ENCODE measurements around the gene KIAA1958. TPM values are rescaled to one million over a fixed set of nuclear protein-coding genes. Genes with fewer than 3 reads are reported as not detected.
"Not testable (repeated sequence)": the region's sequence is repeated elsewhere in the genome, so short reads cannot be mapped to it uniquely, and the experiment has no call there.

Gene KIAA1958
- total RNA-seq, 4 donors from 2014 or later, result 4.6 to 22.0 (median 9.2) TPM

GRCh38 chr9:112574008-112574407 lies 87.4 kb downstream of the KIAA1958 start:
- Histone ChIP-seq H3K27ac (no peak overlapping the region), H3K36me3 (no peaks in the 10 kb centered on the region), H3K4me1 (no peaks in the 10 kb centered on the region), H3K4me3 (no peak overlapping the region), H3K27me3 (no peaks in the 10 kb centered on the region), H3K9me3 (no peaks in the 10 kb centered on the region)
- TF ChIP-seq, protein P1, sequence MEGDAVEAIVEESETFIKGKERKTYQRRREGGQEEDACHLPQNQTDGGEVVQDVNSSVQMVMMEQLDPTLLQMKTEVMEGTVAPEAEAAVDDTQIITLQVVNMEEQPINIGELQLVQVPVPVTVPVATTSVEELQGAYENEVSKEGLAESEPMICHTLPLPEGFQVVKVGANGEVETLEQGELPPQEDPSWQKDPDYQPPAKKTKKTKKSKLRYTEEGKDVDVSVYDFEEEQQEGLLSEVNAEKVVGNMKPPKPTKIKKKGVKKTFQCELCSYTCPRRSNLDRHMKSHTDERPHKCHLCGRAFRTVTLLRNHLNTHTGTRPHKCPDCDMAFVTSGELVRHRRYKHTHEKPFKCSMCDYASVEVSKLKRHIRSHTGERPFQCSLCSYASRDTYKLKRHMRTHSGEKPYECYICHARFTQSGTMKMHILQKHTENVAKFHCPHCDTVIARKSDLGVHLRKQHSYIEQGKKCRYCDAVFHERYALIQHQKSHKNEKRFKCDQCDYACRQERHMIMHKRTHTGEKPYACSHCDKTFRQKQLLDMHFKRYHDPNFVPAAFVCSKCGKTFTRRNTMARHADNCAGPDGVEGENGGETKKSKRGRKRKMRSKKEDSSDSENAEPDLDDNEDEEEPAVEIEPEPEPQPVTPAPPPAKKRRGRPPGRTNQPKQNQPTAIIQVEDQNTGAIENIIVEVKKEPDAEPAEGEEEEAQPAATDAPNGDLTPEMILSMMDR (IDR thresholded peaks at IDR 0.05), result no peak
- TF ChIP-seq POLR2A (IDR thresholded peaks at IDR 0.05), result no peak
- intact Hi-C loops (cut with DNase I; ENCODE audit: low total_unique reads), result no loop called here
- DNase-seq, result no peak

- no peak for TF ChIP-seq POLR2A (IDR thresholded peaks at IDR 0.05)
- DNase-seq, result no peak
- intact Hi-C loops (cut with DNase I; ENCODE audit: low total_unique reads), result no loop called here
- Histone ChIP-seq H3K4me1 (no peaks in the 10 kb centered on the region), H3K9me3 (no peaks in the 10 kb centered on the region), H3K27ac (no peak overlapping the region), H3K36me3 (no peaks in the 10 kb centered on the region), H3K4me3 (no peak overlapping the region), H3K27me3 (no peaks in the 10 kb centered on the region)
These were observed 88.5 kb downstream of the KIAA1958 start for GRCh38 chr9:112575107-112575506.

DNA sequence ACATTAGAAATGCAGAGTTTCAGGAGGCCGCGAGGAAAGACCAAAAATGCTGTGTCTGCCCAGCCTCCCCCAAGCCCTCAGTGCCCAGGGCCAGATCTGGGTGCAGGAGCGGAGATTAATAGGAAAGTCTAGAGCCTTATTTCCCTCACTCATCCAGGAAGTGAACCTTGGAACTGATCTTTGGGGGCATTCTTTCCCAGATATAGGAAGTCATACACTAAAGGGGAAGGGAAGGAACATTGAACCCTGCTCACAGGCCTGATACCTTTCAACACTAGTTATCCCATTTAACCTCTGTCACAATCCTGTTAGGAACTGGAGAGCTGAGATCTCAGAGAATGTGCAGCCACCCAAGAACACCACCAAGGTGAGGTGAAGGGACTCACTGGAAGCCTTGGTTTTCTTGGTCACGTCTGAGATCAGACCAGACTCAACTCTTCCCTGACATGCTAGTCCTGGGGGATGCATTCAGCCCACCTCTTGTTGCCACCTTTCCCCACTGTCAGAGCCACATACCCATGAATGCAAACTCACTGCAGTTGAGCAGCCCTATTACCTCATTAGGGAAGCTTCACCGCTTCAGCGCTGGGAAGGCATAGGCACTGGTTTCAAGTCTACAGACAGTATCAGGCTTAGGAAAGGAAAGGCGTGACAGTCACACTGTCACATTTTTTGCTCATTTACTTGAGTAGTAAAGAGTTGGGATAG lies 95.0 kb downstream of the KIAA1958 start:
- Histone ChIP-seq H3K27ac (no peak overlapping the region), H3K4me1 (no peaks in the 10 kb centered on the region), H3K4me3 (no peak overlapping the region), H3K27me3 (no peaks in the 10 kb centered on the region), H3K9me3 (no peaks in the 10 kb centered on the region), H3K36me3 (no peaks in the 10 kb centered on the region)
- DNase-seq, result no peak
- intact Hi-C loops (cut with DNase I; ENCODE audit: low total_unique reads), result no loop called here
- TF ChIP-seq POLR2A (IDR thresholded peaks at IDR 0.05), result no peak
- TF ChIP-seq, protein P1 (IDR thresholded peaks at IDR 0.05), result no peak

- no peak for TF ChIP-seq POLR2A (IDR thresholded peaks at IDR 0.05)
- TF ChIP-seq, protein P1 (IDR thresholded peaks at IDR 0.05), result no peak
These were observed 96.0 kb downstream of the KIAA1958 start for GRCh38 chr9:112582371-112583262.

GRCh38 chr9:112586599-112587155 lies 100.0 kb downstream of the KIAA1958 start:
- TF ChIP-seq, protein P1 (IDR thresholded peaks at IDR 0.05), result no peak
- TF ChIP-seq POLR2A (IDR thresholded peaks at IDR 0.05), result no peak
- no peaks in the 10 kb centered on the region for H3K4me1 ChIP-seq

More at GRCh38 chr9:112582371-112583262, 96.0 kb downstream of the KIAA1958 start:
- no peak for DNase-seq
- H3K27ac ChIP-seq, result no peak overlapping the region
- intact Hi-C loops (cut with DNase I; ENCODE audit: low total_unique reads), result no loop called here
- no peaks in the 10 kb centered on the region for H3K9me3 ChIP-seq
- no peak overlapping the region for H3K4me3 ChIP-seq
- H3K4me1 ChIP-seq, result no peaks in the 10 kb centered on the region
- H3K27me3 ChIP-seq, result no peaks in the 10 kb centered on the region
- no peaks in the 10 kb centered on the region for H3K36me3 ChIP-seq

GRCh38 chr9:112591875-112592274 lies 105.2 kb downstream of the KIAA1958 start:
- H3K4me1 ChIP-seq; H3K27me3 ChIP-seq; H3K36me3 ChIP-seq; H3K4me3 ChIP-seq; DNase-seq; intact Hi-C loops (cut with DNase I; ENCODE audit: low total_unique reads); H3K27ac ChIP-seq; H3K9me3 ChIP-seq: not testable (repeated sequence)

More at GRCh38 chr9:112586599-112587155, 100.0 kb downstream of the KIAA1958 start:
- Histone ChIP-seq H3K27ac (no peak overlapping the region), H3K27me3 (no peaks in the 10 kb centered on the region), H3K36me3 (no peaks in the 10 kb centered on the region), H3K9me3 (no peaks in the 10 kb centered on the region), H3K4me3 (no peak overlapping the region)
- no peak for DNase-seq
- intact Hi-C loops (cut with DNase I; ENCODE audit: low total_unique reads), result no loop called here
